Activated CD8-positive, alpha-beta T cell treated with anti-CD3 and anti-CD28 coated beads, Interleukin-2, amount 10 ng/mL, durations not matched to agents 7 days and 5 days (primary cell): ENCODE measurements around the gene TK2. TPM values are rescaled to one million over a fixed set of nuclear protein-coding genes. Genes with fewer than 3 reads are reported as not detected.

Source experiments
- ATAC-seq: fragments of 150-1000 bp; cut with Tn5 transposase; one replicate; pipeline ENCODE4 v1.10.0; 2021; ENCODE audit warnings: moderate library complexity
- CTCF ChIA-PET: fragments of 350-600 bp; sonication (Branson Sonifier 250); formaldehyde crosslinking; loops from one replicate; lab custom pipeline; 2021; ENCODE audit warnings: antibody characterized with exemption; lab: Charles Lee
- POLR2A ChIA-PET: fragments of 350-600 bp; sonication (Branson Sonifier 250); formaldehyde crosslinking; loops from one replicate; lab custom pipeline; 2021; ENCODE audit warnings: antibody characterized with exemption; lab: Charles Lee
- DNase-seq: peaks from one replicate; pipeline ENCODE4 v3.0.0-alpha.2; 2020
- H3K27ac Mint-ChIP-seq: one replicate; pipeline ENCODE4 v1.8.0; 2021; ENCODE audit warnings: mild to moderate bottlenecking, mixed read lengths
- H3K27me3 Mint-ChIP-seq: one replicate; pipeline ENCODE4 v1.8.0; 2021; ENCODE audit warnings: low read depth, mixed read lengths
- H3K36me3 Mint-ChIP-seq: one replicate; pipeline ENCODE4 v1.8.0; 2021; ENCODE audit warnings: low read depth, mixed read lengths
- H3K4me1 Mint-ChIP-seq: one replicate; pipeline ENCODE4 v1.8.0; 2021; ENCODE audit warnings: low read depth, mixed read lengths
- H3K4me3 Mint-ChIP-seq: one replicate; pipeline ENCODE4 v1.8.0; 2021; ENCODE audit warnings: mild to moderate bottlenecking, mixed read lengths
- H3K9me3 Mint-ChIP-seq: one replicate; pipeline ENCODE4 v1.8.0; 2022; ENCODE audit warnings: mixed read lengths; ENCODE audit not compliant: insufficient read depth
- total RNA-seq, 2 experiments: library from RNA; stranded (reverse); gene quantifications; one replicate each; pipeline ENCODE4 v1.2.3, GENCODE V29; 2021

The TK2 gene
- total RNA-seq, 2 experiments from 2014 or later: 5.7 to 6.4 TPM

DNA sequence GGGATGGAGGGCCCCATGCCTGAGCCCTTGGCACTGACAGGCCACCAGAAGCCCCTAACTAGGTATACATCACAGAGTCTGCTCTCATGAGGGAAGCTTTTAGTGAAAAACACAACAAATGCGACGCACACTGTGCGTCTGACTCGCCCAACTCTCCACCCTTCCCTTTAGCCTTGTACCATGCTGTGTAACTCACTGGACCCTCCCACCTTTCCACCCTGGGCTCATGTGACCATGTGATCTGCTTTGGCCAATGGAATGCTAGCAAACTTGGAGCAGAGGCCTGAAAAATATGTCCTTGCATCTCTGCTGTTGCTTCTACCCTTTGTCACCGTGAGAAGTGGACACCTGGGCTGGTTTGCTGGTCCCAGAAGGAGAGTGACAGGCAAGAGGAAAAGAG, 21.6 kb downstream of the TK2 start:
- no peak for ATAC-seq
- DNase-seq: no peak
- Mint-ChIP-seq H3K27me3 (no peaks in the 10 kb centered on the region), H3K4me1 (peaks cover 41% of the 10 kb centered on the region), H3K4me3 (no peak overlapping the region), H3K9me3 (no peaks in the 10 kb centered on the region), H3K27ac (no peak overlapping the region), H3K36me3 (no peaks in the 10 kb centered on the region)
- ChIA-PET CTCF (interaction anchor here (1.3 to 1.6 kb wide), 2 partner anchors 20 to 23 kb away, joined by 4 to 5 read pairs; partner anchors contain the start of gene CKLF), POLR2A (interaction anchor here (11.0 kb wide), 1 partner anchor 22 kb away, joined by 136 read pairs; the partner anchor contains the start of genes CKLF and TK2)

DNA sequence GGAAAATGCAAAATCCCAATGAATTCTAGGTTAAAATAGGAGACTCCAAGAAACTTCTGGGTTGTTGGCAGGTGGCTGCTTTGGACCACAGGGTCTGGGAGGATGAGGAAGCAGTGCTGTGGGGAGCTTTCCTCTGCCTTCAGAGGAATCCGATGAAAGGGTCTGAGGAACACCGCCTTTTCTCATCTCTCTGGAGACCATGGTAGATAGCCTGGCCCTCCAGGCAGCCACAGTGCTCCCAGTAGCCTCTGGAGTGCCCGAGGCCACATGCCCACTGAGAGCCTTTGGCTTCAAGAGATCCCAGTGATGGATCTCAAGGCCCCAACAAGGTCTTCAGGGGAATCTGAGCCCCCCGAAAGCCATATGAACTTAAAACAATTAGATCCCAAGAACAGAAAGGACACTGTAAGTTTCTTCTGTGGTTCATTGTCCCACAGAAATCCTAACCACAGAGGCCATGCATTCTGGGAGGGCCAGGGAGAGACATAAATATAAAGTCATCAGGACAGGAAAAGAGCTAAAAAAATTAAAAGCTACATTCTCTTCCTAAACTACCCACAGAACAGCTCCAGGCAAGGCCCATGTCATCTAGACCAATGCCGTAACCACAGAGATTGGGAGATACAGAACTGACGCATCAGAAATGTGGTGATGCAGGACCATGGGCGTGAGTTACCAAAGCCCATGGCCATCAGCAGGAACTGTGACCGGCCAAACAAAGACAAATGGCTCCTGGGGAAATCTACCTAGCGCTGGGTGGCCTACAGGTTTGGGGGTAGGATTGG, 24.3 kb downstream of the TK2 start:
- Mint-ChIP-seq H3K27ac (no peak overlapping the region), H3K4me3 (no peak overlapping the region)
- POLR2A ChIA-PET: interaction anchor here (2.1 to 11.0 kb wide), 2 partner anchors 25 to 78 kb away, joined by 8 to 136 read pairs; partner anchors contain the start of genes CKLF and TK2

DNA sequence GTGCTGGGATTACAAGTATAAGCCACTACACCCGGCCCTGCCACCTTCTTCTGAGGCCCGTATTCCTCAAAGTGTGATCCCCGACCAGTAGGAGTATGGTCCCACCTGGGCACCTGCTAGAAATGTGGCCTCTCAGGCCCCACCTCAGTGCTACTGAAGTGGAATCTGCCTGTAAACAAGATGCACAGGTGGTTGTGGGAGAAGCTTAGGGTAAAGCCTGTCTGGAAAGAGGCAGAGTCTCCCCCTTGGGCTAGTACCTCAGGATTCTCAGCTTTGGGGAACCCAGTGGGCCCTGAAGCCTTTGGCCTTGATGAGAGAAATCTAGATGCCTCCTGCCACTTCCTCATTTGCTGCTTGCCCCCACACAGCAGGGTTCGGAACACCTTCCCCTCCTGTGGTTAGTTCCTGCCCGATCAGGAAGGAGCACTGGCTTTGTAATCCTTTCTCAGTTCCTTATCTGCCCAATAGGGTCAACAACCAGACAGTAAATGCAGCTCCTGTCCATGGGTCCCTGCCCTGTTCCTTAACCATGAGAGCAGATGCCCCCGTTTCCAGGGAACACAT, 25.2 kb downstream of the TK2 start:
- Mint-ChIP-seq H3K9me3 (no peaks in the 10 kb centered on the region), H3K4me1 (peaks cover 77% of the 10 kb centered on the region), H3K27me3 (no peaks in the 10 kb centered on the region), H3K36me3 (peaks cover 3% of the 10 kb centered on the region), H3K4me3 (peak overlapping the region; percentile 53), H3K27ac (peak overlapping the region; percentile 95)
- ChIA-PET POLR2A (interaction anchor here (0.9 to 11.0 kb wide), 4 partner anchors 9 to 79 kb away, joined by 4 to 136 read pairs (median 6); partner anchors contain the start of genes CKLF and TK2), CTCF (interaction anchor here (0.7 to 6.9 kb wide), 10 partner anchors 9 to 116 kb away, joined by 3 to 63 read pairs (median 4); partner anchors contain the start of genes CKLF and TK2)
- ATAC-seq (peak; percentile 4), DNase-seq (peak; percentile 54)

More for the DNA sequence above, 24.3 kb downstream of the TK2 start:
- DNase-seq (no peak), ATAC-seq (no peak)
- H3K4me1 Mint-ChIP-seq: peaks cover 68% of the 10 kb centered on the region
- H3K36me3 Mint-ChIP-seq: peaks cover 3% of the 10 kb centered on the region
- no peaks in the 10 kb centered on the region for H3K9me3 Mint-ChIP-seq
- no peaks in the 10 kb centered on the region for H3K27me3 Mint-ChIP-seq
- CTCF ChIA-PET: interaction anchor here (1.3 kb wide), 1 partner anchor 10 kb away, joined by 4 read pairs; no protein-coding TSS in a partner anchor

- Mint-ChIP-seq H3K4me1 (peaks cover 83% of the 10 kb centered on the region), H3K9me3 (no peaks in the 10 kb centered on the region), H3K36me3 (peaks cover 3% of the 10 kb centered on the region), H3K27me3 (no peaks in the 10 kb centered on the region), H3K27ac (peak overlapping the region; percentile 95), H3K4me3 (peak overlapping the region; percentile 53)
- ChIA-PET CTCF (interaction anchor here (0.7 to 6.9 kb wide), 11 partner anchors 8 to 115 kb away, joined by 3 to 63 read pairs (median 4); partner anchors contain the start of genes CKLF and TK2), POLR2A (interaction anchor here (0.9 to 11.0 kb wide), 5 partner anchors 8 to 80 kb away, joined by 3 to 136 read pairs (median 5); partner anchors contain the start of genes CKLF and TK2)
- ATAC-seq: peak; percentile 37
- peak; percentile 78 for DNase-seq
Measured at GRCh38 chr16:66523861-66524354, 26.0 kb downstream of the TK2 start.

GRCh38 chr16:66522816-66523590, 26.9 kb downstream of the TK2 start:
- peaks cover 3% of the 10 kb centered on the region for H3K36me3 Mint-ChIP-seq
- H3K27me3 Mint-ChIP-seq: no peaks in the 10 kb centered on the region

DNA sequence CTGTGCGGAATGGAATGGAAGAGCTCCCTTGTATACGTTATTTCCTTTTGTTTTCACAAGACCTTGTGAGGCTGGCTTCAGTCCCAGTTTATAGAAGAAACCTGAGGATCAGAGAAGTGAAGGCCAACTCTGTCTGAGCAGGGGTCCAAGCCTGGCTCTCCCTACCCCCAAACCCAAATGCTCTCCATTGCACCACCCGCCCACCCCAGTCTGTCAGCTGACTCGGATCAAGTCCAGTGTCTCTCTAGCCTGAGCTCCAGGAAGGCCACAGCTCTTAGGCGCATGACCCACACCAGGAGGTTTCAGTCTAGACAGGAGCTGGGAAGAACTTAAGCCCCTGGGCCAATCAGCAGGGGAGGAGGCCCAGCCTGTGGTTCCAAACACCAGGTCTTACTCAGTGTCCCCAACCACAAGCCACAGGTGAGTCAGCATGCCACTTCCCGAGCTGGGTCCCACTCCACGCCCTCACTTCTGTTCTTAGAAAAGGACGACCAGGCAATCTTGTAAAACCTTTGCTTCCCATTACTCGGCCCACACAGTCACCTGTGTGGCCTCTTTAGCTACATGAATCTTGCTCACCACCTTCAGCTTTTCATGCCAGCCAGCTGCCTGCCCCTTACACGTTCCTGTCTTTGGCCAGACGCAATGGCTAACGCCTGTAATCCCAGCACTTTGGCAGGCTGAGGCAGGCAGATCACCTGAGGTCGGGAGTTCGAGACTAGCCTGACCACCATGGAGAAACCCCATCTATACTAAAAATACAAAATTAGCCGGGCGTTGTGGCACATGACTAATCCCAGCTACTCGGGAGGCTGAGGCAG, 27.8 kb downstream of the TK2 start:
- ChIA-PET POLR2A (interaction anchor here (1.1 to 11.0 kb wide), 4 partner anchors 29 to 82 kb away, joined by 4 to 136 read pairs (median 8); partner anchors contain the start of genes CKLF, CMTM3 and TK2), CTCF (interaction anchor here (0.7 to 6.9 kb wide), 16 partner anchors 11 to 229 kb away, joined by 3 to 63 read pairs (median 4); partner anchors contain the start of genes CKLF, DYNC1LI2 and TK2)
- peaks cover 92% of the 10 kb centered on the region for H3K4me1 Mint-ChIP-seq

More at GRCh38 chr16:66522816-66523590, 26.9 kb downstream of the TK2 start:
- CTCF ChIA-PET: interaction anchor here (0.9 to 6.9 kb wide), 13 partner anchors 7 to 86 kb away, joined by 3 to 63 read pairs (median 5); partner anchors contain the start of genes CKLF and TK2
- POLR2A ChIA-PET: interaction anchor here (1.1 to 11.0 kb wide), 5 partner anchors 28 to 81 kb away, joined by 3 to 136 read pairs (median 8); partner anchors contain the start of genes CKLF, CMTM3 and TK2
- Mint-ChIP-seq H3K27ac (peak overlapping the region; percentile 95), H3K4me3 (peak overlapping the region; percentile 61), H3K4me1 (peaks cover 87% of the 10 kb centered on the region), H3K9me3 (no peaks in the 10 kb centered on the region)
- no peak for ATAC-seq
- no peak for DNase-seq

DNA sequence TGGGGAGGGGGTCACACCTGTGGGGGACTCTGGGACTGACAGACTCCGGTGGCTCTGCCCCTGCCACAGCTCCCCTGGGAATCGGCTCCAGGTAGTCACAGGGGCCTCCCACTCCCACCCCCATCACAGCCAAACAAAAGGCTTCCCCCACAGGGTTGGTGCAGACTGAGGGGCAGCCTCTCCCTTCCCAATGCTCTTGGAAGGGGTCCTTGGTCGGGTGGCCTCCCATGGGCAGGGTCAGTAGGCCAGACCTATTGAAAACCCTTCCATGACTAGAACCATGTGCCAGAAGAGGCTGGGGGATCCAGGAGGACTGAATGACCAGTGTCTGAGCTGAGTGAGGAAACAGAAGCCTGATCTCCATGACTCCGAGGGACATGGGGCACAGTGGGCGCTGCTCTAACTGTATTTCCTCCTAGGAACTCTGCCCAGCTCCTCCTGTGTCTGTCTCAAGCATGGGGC, 28.6 kb downstream of the TK2 start:
- DNase-seq (no peak), ATAC-seq (no peak)
- ChIA-PET CTCF (interaction anchor here (1.1 to 6.9 kb wide), 8 partner anchors 10 to 230 kb away, joined by 3 to 63 read pairs (median 6); partner anchors contain the start of genes CKLF, DYNC1LI2 and TK2), POLR2A (interaction anchor here (1.1 to 11.0 kb wide), 4 partner anchors 11 to 83 kb away, joined by 3 to 136 read pairs (median 8); partner anchors contain the start of genes CKLF, CMTM3 and TK2)
- Mint-ChIP-seq H3K4me3 (peak overlapping the region; percentile 61), H3K27me3 (no peaks in the 10 kb centered on the region), H3K27ac (peak overlapping the region; percentile 95), H3K4me1 (peaks cover 96% of the 10 kb centered on the region), H3K9me3 (no peaks in the 10 kb centered on the region), H3K36me3 (peaks cover 5% of the 10 kb centered on the region)

More for the DNA sequence above, 27.8 kb downstream of the TK2 start:
- Mint-ChIP-seq H3K27me3 (no peaks in the 10 kb centered on the region), H3K9me3 (no peaks in the 10 kb centered on the region), H3K4me3 (peak overlapping the region; percentile 61), H3K27ac (peak overlapping the region; percentile 95), H3K36me3 (peaks cover 3% of the 10 kb centered on the region)
- DNase-seq (peak; percentile 96), ATAC-seq (peak; percentile 85)

DNA sequence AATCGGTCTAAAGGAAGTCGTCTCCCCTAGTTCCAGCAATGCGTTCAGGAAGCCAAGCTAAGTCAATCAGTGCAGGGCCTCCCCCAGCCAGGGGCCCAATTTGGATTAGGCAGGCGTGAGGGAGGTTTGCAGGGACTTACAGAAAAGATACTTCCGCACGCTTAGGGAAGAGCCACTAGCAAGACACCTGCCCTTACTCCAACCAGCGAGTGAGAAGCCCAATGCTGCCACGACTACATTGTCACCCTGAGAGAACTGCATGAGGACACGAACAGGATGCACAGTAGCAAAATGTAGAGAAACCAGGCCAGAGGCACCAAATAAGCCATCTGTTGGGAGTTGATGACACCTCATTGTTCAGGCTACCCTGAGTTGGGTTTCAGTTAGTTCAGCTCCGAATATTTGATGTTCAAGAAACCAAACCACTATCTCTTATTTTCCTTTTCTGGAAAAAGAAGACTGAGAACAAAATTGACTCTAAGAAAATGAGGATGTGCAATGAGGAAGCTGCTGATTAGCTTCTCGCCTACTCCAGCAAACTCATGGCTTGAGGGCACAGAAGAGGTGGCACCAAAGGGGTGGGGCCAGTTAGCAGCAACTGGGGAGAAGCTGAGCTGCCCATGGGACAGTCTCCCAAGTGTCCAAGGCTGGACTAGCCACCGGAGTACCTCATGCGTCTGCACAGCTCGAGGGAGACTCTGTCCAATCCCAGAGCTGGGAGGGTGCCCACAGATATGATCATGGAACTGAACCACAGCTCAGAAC, 29.3 kb downstream of the TK2 start:
- ChIA-PET POLR2A (interaction anchor here (1.1 to 11.0 kb wide), 3 partner anchors 10 to 83 kb away, joined by 3 to 136 read pairs (median 11); partner anchors contain the start of genes CKLF, CMTM3 and TK2), CTCF (interaction anchor here (1.1 to 6.9 kb wide), 4 partner anchors 32 to 69 kb away, joined by 4 to 63 read pairs (median 12); partner anchors contain the start of genes CKLF and TK2)
- Mint-ChIP-seq H3K9me3 (no peaks in the 10 kb centered on the region), H3K4me1 (peaks cover 96% of the 10 kb centered on the region), H3K27ac (peak overlapping the region; percentile 64), H3K36me3 (peaks cover 5% of the 10 kb centered on the region), H3K4me3 (no peak overlapping the region), H3K27me3 (no peaks in the 10 kb centered on the region)
- no peak for ATAC-seq
- no peak for DNase-seq
